Measurements from ENCODE around the gene SLC10A1. TPM values are rescaled to one million over a fixed set of nuclear protein-coding genes. Genes with fewer than 3 reads are reported as not detected.

SLC10A1 gene
- total RNA-seq, 2 donors from 2014 or later = not detected

GRCh38 chr14:69795691-69796090 is 1.4 kb downstream of the SLC10A1 start:
- DNase-seq = no peak
- no peaks in the 10 kb centered on the region for H3K9me3 ChIP-seq (ENCODE audit: control insufficient read depth, low read length)
- TF ChIP-seq, protein P1, sequence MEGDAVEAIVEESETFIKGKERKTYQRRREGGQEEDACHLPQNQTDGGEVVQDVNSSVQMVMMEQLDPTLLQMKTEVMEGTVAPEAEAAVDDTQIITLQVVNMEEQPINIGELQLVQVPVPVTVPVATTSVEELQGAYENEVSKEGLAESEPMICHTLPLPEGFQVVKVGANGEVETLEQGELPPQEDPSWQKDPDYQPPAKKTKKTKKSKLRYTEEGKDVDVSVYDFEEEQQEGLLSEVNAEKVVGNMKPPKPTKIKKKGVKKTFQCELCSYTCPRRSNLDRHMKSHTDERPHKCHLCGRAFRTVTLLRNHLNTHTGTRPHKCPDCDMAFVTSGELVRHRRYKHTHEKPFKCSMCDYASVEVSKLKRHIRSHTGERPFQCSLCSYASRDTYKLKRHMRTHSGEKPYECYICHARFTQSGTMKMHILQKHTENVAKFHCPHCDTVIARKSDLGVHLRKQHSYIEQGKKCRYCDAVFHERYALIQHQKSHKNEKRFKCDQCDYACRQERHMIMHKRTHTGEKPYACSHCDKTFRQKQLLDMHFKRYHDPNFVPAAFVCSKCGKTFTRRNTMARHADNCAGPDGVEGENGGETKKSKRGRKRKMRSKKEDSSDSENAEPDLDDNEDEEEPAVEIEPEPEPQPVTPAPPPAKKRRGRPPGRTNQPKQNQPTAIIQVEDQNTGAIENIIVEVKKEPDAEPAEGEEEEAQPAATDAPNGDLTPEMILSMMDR (conservative IDR thresholded peaks at IDR 0.05) = no peak
- no peaks in the 10 kb centered on the region for H3K9me3 Mint-ChIP-seq
- H3K27ac Mint-ChIP-seq = no peak overlapping the region
- peaks cover 5% of the 10 kb centered on the region for H3K27me3 Mint-ChIP-seq (ENCODE audit: insufficient read depth)
- H3K4me1 Mint-ChIP-seq = peaks cover 6% of the 10 kb centered on the region
- no peaks in the 10 kb centered on the region for H3K36me3 Mint-ChIP-seq (ENCODE audit: low read depth)
- no peak overlapping the region for H3K9ac ChIP-seq (ENCODE audit: extremely low read depth, low read length, poor library complexity, severe bottlenecking)
- no peaks in the 10 kb centered on the region for H3K27me3 ChIP-seq (ENCODE audit: control insufficient read depth, insufficient read depth, low read length, poor library complexity, severe bottlenecking)
- no peaks in the 10 kb centered on the region for H3K36me3 ChIP-seq (ENCODE audit: control insufficient read depth, insufficient read depth, low read length)
- no peak overlapping the region for H3K4me3 ChIP-seq (ENCODE audit: low read length)
- 93 to 100% methylated on average over 2 to 4 of the region's 4 CpGs for WGBS, 2 experiments (ENCODE audit: insufficient coverage in 1 of 2, insufficient read length in 1 of 2)
- no peaks in the 10 kb centered on the region for H3K4me1 ChIP-seq (ENCODE audit: control insufficient read depth, insufficient read depth, low read length)
- H3K4me3 Mint-ChIP-seq = no peak overlapping the region
- no peak overlapping the region for H3K27ac ChIP-seq (ENCODE audit: low read depth, low read length)

DNA sequence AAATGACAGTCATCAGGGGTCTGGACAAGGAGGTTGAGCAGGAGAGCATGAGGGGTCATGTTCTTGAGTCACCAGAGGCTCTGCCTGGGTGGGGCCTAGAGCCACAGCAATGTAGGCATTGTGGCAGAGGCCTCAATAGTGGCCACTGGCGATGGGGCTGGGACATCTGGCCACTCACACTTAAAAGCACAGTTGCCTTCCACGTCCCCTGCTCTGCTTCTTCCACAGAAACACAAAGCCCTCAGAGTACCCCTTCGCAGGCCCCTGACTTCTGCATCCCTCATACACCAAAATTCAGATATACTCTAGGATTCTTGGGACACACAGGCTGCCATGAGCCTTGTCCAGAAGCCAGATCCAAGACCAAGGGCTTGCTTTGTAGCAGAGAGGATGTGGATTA is 2.2 kb downstream of the SLC10A1 start:
- TF ChIP-seq, protein P1 (conservative IDR thresholded peaks at IDR 0.05) = no peak
- peaks cover 5% of the 10 kb centered on the region for H3K27me3 Mint-ChIP-seq (ENCODE audit: insufficient read depth)
- H3K4me3 Mint-ChIP-seq = no peak overlapping the region
- no peak overlapping the region for H3K27ac ChIP-seq (ENCODE audit: low read depth, low read length)
- 90% methylated on average over 2 to 3 of the region's 3 CpGs for WGBS, 2 experiments (ENCODE audit: insufficient coverage in 1 of 2, insufficient read length in 1 of 2)
- no peaks in the 10 kb centered on the region for H3K36me3 ChIP-seq (ENCODE audit: control insufficient read depth, insufficient read depth, low read length)
- no peaks in the 10 kb centered on the region for H3K27me3 ChIP-seq (ENCODE audit: control insufficient read depth, insufficient read depth, low read length, poor library complexity, severe bottlenecking)
- peaks cover 6% of the 10 kb centered on the region for H3K4me1 Mint-ChIP-seq
- no peak for DNase-seq
- no peaks in the 10 kb centered on the region for H3K9me3 ChIP-seq (ENCODE audit: control insufficient read depth, low read length)
- H3K9ac ChIP-seq (ENCODE audit: extremely low read depth, low read length, poor library complexity, severe bottlenecking) = no peak overlapping the region
- no peaks in the 10 kb centered on the region for H3K9me3 Mint-ChIP-seq
- H3K27ac Mint-ChIP-seq = no peak overlapping the region
- H3K36me3 Mint-ChIP-seq (ENCODE audit: low read depth) = no peaks in the 10 kb centered on the region
- H3K4me1 ChIP-seq (ENCODE audit: control insufficient read depth, insufficient read depth, low read length) = no peaks in the 10 kb centered on the region
- no peak overlapping the region for H3K4me3 ChIP-seq (ENCODE audit: low read length)

DNA sequence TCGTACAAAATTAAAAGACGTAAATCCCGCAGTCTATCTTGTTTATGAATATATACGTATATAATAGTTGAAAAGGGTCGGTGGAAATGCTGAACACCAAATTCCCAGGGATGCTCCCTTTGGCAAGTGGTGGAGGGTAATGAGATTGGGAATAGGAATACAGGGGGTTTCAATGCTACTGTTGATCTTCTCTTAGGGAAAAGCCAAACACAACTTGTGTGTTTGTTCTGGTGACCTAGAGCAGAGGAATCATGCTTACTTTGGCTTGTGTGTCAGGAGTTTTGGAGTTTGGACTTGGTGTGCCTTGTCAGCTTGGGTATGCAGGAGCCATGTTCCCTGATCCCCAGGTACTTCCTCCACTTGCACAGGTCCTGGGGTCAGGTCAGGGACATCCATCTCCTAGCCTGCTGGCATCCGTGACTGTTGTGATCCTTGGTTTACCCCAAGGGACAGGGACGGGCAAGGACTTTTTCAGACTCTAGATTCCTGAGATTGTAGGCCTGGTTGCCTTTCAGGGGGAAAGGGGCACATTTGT is 4.1 kb downstream of the SLC10A1 start:
- no peak overlapping the region for H3K27ac ChIP-seq (ENCODE audit: low read depth, low read length)
- TF ChIP-seq, protein P1 (conservative IDR thresholded peaks at IDR 0.05) = no peak
- Mint-ChIP-seq H3K9me3 (no peaks in the 10 kb centered on the region), H3K36me3 (ENCODE audit: low read depth) (peaks cover under 1% of the 10 kb centered on the region), H3K4me1 (no peaks in the 10 kb centered on the region), H3K27me3 (ENCODE audit: insufficient read depth) (peaks cover 5% of the 10 kb centered on the region), H3K27ac (no peak overlapping the region), H3K4me3 (no peak overlapping the region)
- no peaks in the 10 kb centered on the region for H3K9me3 ChIP-seq (ENCODE audit: control insufficient read depth, low read length)
- no peaks in the 10 kb centered on the region for H3K27me3 ChIP-seq (ENCODE audit: control insufficient read depth, insufficient read depth, low read length, poor library complexity, severe bottlenecking)
- no peaks in the 10 kb centered on the region for H3K36me3 ChIP-seq (ENCODE audit: control insufficient read depth, insufficient read depth, low read length)
- no peak overlapping the region for H3K9ac ChIP-seq (ENCODE audit: extremely low read depth, low read length, poor library complexity, severe bottlenecking)
- 89 to 98% methylated on average over 6 to 7 of the region's 7 CpGs for WGBS, 2 experiments (ENCODE audit: insufficient coverage in 1 of 2, insufficient read length in 1 of 2)
- no peaks in the 10 kb centered on the region for H3K4me1 ChIP-seq (ENCODE audit: control insufficient read depth, insufficient read depth, low read length)
- DNase-seq = no peak
- H3K4me3 ChIP-seq (ENCODE audit: low read length) = no peak overlapping the region
